Right lobe of liver (tissue), 6 donors: ENCODE results near the gene COPZ1. TPM values are rescaled to one million over a fixed set of nuclear protein-coding genes. Genes with fewer than 3 reads are reported as not detected.

ENCODE experiments used
- ATAC-seq, 4 donors: fragments of 200-7000 bp; cut with Tn5 transposase; one replicate each; pipeline ENCODE4 v1.9.1; 2020; ENCODE audit warnings: mild to moderate bottlenecking in 4 of 4, moderate library complexity in 4 of 4
- DNase-seq, 3 donors: peaks; one replicate each; pipeline ENCODE4 v3.0.0-alpha.2; 2020
- H3K27ac ChIP-seq, 3 donors: fragments of 200-600 bp; one replicate each; pipeline ENCODE4 v1.8.0; 2022
- H3K27me3 ChIP-seq, 2 donors: fragments of 200-600 bp; one replicate each; pipeline ENCODE4 v1.8.0; 2022
- H3K36me3 ChIP-seq, 4 donors: fragments of 200-600 bp; sonication (generic) in 1 of 4; one replicate each; pipeline versions ENCODE4 v1.5.1 to v1.8.0; 2017 to 2022; ENCODE audit warnings: control low read depth in 1 of 4
- H3K4me1 ChIP-seq, 4 donors: fragments of 200-600 bp; sonication (generic) in 1 of 4; one replicate each; pipeline versions ENCODE4 v1.5.1 to v1.8.0; 2017 to 2022; ENCODE audit warnings: control low read depth in 1 of 4
- H3K4me3 ChIP-seq, 3 donors: fragments of 200-600 bp; one replicate each; pipeline ENCODE4 v1.8.0; 2022
- H3K9me3 ChIP-seq, 4 donors: fragments of 200-600 bp; sonication (generic) in 1 of 4; one replicate each; pipeline versions ENCODE4 v1.5.1 to v1.8.0; 2017 to 2022; ENCODE audit warnings: control low read depth in 1 of 4
- POLR2A ChIP-seq: fragments of 450-650 bp; IDR thresholded peaks from one replicate; pipeline ENCODE4 v1.6.1; 2017; ENCODE audit warnings: antibody characterized with exemption, mild to moderate bottlenecking
- WGBS: methylation state at CpG from one replicate; pipeline ENCODE4 v1.1.6; 2018; ENCODE audit warnings: low coverage, low lambda C conversion rate; ENCODE audit not compliant: insufficient coverage; ENCODE audit errors: missing lambda C conversion rate; 5-methylcytosine and 5-hydroxymethylcytosine counted together
- intact Hi-C, 2 donors: fragments of 100-400 bp; cut with DNase I; formaldehyde crosslinking; loops; one replicate each; pipeline versions ENCODE4 v1.11.2 to v1.14.1; 2022
- total RNA-seq, 6 experiments: library from RNA; depleted of rRNA in 2 of 6; stranded (reverse); fragments of >200 nt in 2 of 6; fragmentation: NEBNext Ultra II Directional in 3 of 6; extraction: Animal tissue kit (Norgen Biotek cat#: 25700) in 3 of 6; gene quantifications; one replicate each; pipeline versions ENCODE4 v1.1.0 to v1.2.4, GENCODE V29; 2016 to 2023
- TF ChIP-seq, protein P1 (sequence below), 4 donors: fragments of 200-600 bp in 3 of 4; fragments of 450-650 bp in 1 of 4; IDR thresholded peaks; one replicate each; pipeline versions ENCODE4 v1.5.1 to v1.8.0; 2016 to 2022; ENCODE audit warnings: antibody characterized with exemption in 4 of 4, mild to moderate bottlenecking in 2 of 4
- donor health status: DM: no; HTN: yes; CAD: no.
- donor health status: DM: no; HTN: no; CAD: no.
- donor health status: DM: no; HTN: no; CAD: no.
- donor health status: DM: no; HTN: yes; CAD: no.
- donor health status: DM: no; HTN: yes; CAD: no.

COPZ1 gene
- total RNA-seq, 6 experiments from 2014 or later: 67.3 to 89.2 (median 74.9) TPM

DNA sequence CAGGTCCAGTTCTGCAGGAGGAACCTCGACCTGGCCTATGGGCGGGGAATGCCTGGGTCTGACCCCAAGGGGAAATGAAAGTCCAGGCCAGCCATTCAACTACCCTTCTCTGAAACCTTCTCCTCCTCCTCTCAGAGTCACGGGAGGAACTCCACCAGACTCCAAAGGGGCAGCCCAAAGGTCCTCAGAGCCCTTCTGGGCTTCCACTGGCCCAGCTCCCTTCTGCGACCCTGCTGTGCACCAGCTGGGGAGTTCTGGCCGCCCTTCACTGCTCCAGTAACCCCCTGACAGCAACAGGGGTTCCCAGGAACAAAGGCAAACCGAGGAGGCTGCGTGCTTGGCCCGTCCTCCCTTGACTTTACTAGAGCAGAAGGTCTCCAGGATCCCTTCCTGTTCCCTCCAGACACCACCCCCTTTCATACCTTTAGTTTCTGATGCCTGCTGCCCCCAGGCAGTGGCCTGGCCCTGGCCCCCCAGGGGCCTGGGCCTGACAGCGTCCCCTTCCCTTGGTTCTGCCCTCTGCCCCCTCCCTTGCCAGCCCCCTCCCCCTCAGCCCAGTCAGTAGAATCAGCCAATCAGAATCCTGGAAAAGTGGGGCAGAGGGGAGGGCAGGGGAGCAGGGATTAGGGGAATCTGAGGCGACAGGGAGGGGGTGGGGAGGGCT, 60.5 kb downstream of the COPZ1 start:
- Histone ChIP-seq H3K4me3 (no peak overlapping the region), H3K27me3 (no peaks in the 10 kb centered on the region), H3K36me3 (no peaks in the 10 kb centered on the region), H3K4me1 (no peaks in the 10 kb centered on the region), H3K27ac (peak overlapping the region in 1 of 3 donors; percentile 12), H3K9me3 (no peaks in the 10 kb centered on the region)
- ATAC-seq (peak; percentile 9 to 55 (median 32)), DNase-seq (no peak)
- intact Hi-C loops: no loop called here
- TF ChIP-seq, protein P1, sequence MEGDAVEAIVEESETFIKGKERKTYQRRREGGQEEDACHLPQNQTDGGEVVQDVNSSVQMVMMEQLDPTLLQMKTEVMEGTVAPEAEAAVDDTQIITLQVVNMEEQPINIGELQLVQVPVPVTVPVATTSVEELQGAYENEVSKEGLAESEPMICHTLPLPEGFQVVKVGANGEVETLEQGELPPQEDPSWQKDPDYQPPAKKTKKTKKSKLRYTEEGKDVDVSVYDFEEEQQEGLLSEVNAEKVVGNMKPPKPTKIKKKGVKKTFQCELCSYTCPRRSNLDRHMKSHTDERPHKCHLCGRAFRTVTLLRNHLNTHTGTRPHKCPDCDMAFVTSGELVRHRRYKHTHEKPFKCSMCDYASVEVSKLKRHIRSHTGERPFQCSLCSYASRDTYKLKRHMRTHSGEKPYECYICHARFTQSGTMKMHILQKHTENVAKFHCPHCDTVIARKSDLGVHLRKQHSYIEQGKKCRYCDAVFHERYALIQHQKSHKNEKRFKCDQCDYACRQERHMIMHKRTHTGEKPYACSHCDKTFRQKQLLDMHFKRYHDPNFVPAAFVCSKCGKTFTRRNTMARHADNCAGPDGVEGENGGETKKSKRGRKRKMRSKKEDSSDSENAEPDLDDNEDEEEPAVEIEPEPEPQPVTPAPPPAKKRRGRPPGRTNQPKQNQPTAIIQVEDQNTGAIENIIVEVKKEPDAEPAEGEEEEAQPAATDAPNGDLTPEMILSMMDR (IDR thresholded peaks at IDR 0.05): no peak
- no peak for TF ChIP-seq POLR2A
- WGBS: 67% methylated on average over 4 of the region's 10 CpGs

DNA sequence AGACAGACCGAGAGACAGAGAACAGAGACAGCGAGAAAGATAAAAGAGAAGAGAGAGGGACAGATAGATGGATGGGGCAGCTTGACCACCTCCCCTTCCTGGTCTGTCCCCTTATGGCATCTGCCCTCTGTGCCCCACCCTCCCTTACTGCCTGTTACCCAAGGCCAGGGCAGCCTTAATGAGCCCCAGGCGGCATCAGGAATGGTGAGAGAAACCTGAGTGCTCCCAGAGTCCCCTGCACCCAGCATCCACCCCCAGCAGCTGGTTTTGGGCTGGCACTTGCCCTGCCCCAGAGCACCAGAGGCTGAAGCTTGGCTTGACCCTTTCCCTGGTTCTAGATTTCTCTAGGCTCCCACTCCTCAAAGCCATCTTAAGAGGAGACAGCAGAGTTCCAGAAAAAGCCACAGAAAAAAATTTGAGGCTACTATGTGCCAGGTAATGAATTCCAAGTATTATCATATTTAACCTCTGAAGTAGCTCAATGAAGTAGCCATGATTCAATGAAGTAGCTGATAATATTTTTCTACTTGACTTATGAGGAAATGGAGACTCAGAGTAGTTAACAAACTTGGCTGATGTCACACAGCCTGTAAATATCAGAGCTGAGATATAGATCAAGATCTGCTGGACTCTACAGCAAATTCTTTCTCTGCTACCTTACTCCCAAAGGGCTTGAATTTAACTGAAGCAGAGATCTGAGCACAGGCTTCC, 61.6 kb downstream of the COPZ1 start:
- H3K9me3 ChIP-seq: no peaks in the 10 kb centered on the region
- TF ChIP-seq, protein P1 (IDR thresholded peaks at IDR 0.05): no peak
- no peak for TF ChIP-seq POLR2A
- DNase-seq (no peak), ATAC-seq (no peak)
- WGBS: 100% methylated on average over 2 of the region's 3 CpGs
- no peaks in the 10 kb centered on the region for H3K4me1 ChIP-seq
- no peak overlapping the region for H3K4me3 ChIP-seq
- H3K27ac ChIP-seq: no peak overlapping the region
- H3K36me3 ChIP-seq: no peaks in the 10 kb centered on the region
- intact Hi-C loops: no loop called here
- no peaks in the 10 kb centered on the region for H3K27me3 ChIP-seq

DNA sequence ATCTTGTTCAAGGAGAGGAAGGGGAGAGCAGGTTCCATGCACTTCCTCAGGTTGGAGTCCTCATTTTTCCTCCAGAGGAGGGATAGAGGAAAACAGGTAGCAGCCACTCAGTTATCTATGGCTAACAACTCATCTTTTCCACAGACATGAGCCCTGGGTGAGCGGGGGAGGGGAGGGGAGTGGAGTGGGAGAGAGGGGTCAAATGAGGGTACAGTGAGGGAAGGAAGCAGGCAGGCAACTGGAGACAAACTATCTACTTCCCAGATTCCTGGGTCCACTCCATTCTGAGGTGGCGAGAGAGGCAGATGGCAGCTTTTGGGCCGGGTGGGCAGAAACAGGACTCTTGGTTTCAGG, 62.2 kb downstream of the COPZ1 start:
- intact Hi-C loops: no loop called here
- no peak overlapping the region for H3K27ac ChIP-seq

DNA sequence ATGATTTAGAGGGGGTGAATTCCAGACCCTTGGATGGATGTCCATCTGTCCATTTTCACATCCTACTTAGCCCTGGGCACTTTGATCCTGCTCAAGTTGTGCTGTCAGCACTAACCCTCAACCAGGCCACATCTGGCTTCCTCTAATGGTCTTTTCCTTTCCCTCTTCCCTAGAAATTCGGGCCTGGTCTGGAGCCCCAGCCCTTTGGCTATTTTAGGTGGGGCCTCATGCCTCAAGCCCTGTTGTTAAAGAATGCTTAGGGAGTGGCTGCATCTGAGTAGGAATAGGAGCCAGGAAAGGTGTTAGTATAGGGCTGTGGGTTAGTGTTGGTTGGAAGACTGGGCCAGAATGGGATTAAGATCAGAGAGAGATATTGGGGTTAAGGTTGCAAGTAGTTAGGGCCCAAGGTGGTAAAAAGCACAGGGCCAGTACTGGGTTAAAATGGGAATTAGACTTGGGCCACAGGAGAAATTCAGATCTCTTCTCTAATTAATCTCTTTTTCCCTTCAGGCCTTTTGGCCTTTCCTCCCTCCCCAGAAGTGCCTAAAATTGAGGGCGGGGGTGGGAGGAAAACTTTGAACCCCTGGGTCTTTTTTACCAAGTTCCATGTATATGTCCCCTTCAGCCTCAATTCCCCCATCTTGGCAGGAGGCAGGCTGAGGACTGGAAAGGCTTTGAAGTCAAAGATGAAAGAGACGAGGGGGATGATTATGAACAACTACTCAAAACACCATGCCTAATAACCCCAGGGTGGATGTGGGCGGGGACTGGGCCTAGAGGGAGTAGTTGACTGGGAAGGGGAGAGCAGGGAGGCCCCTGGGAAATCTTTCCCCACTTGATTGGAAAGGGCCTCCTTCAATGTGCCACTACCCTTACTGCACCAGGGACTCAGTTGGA, 63.6 kb downstream of the COPZ1 start:
- Histone ChIP-seq H3K9me3 (no peaks in the 10 kb centered on the region), H3K4me1 (no peaks in the 10 kb centered on the region), H3K27ac (no peak overlapping the region), H3K36me3 (peaks cover 0 to 3% (median under 1%) of the 10 kb centered on the region in 4 donors), H3K4me3 (no peak overlapping the region), H3K27me3 (no peaks in the 10 kb centered on the region)
- TF ChIP-seq, protein P1 (IDR thresholded peaks at IDR 0.05): no peak
- no peak for TF ChIP-seq POLR2A
- intact Hi-C loops: no loop called here
- WGBS: 79% methylated on average over 3 of the region's 4 CpGs
- no peak for ATAC-seq
- DNase-seq: no peak

More for the DNA sequence above, 62.2 kb downstream of the COPZ1 start:
- Histone ChIP-seq H3K4me1 (no peaks in the 10 kb centered on the region), H3K27me3 (no peaks in the 10 kb centered on the region), H3K36me3 (peaks cover 0 to 3% (median 0%) of the 10 kb centered on the region in 4 donors), H3K4me3 (no peak overlapping the region), H3K9me3 (no peaks in the 10 kb centered on the region)
- no peak for ATAC-seq
- no peak for DNase-seq
- WGBS: 100% methylated on average over 1 of the region's 3 CpGs
- TF ChIP-seq POLR2A: no peak
- TF ChIP-seq, protein P1 (IDR thresholded peaks at IDR 0.05): no peak
